Ishikawa (cell line): ENCODE measurements around the gene KRTAP1-1.
A peak's percentile ranks its signal among the peaks of the same experiment; 100 is the strongest.

Source experiments
- CEBPB ChIP-seq: IDR thresholded peaks from 2 replicates; pipeline ENCODE4 v1.6.1; 2012
- CREB1 ChIP-seq: IDR thresholded peaks from 2 replicates; pipeline ENCODE4 v1.6.1; 2012; ENCODE audit warnings: low read depth
- EGR1 ChIP-seq: IDR thresholded peaks from 2 replicates; pipeline ENCODE4 v1.6.1; 2012
- EP300 ChIP-seq: IDR thresholded peaks from 2 replicates; pipeline ENCODE4 v1.6.1; 2012; ENCODE audit warnings: borderline replicate concordance
- FOXM1 ChIP-seq: IDR thresholded peaks from 2 replicates; pipeline ENCODE4 v1.6.1; 2012; ENCODE audit warnings: low read depth, borderline replicate concordance
- NFIC ChIP-seq: IDR thresholded peaks from 2 replicates; pipeline ENCODE4 v1.6.1; 2012
- RAD21 ChIP-seq: IDR thresholded peaks from 2 replicates; pipeline ENCODE4 v1.6.1; 2012; ENCODE audit warnings: low read depth
- TAF1 ChIP-seq: IDR thresholded peaks from 2 replicates; pipeline ENCODE4 v1.6.1; 2012; ENCODE audit warnings: low read depth, mild to moderate bottlenecking
- TCF12 ChIP-seq: IDR thresholded peaks from 2 replicates; pipeline ENCODE4 v1.6.1; 2012; ENCODE audit warnings: low read depth
- TEAD4 ChIP-seq: IDR thresholded peaks from 2 replicates; pipeline ENCODE4 v1.6.1; 2012
- YY1 ChIP-seq: IDR thresholded peaks from 2 replicates; pipeline ENCODE4 v1.6.1; 2012; ENCODE audit warnings: low read depth
- ZBTB7A ChIP-seq: IDR thresholded peaks from 2 replicates; pipeline ENCODE4 v1.6.1; 2012; ENCODE audit warnings: low read depth
- TF ChIP-seq, protein P1 (sequence below): IDR thresholded peaks from 2 replicates; pipeline ENCODE4 v1.6.1; 2012
- TF ChIP-seq, protein P2 (sequence below): IDR thresholded peaks from 2 replicates; pipeline ENCODE4 v1.6.1; 2012
- TF ChIP-seq, protein P3 (sequence below): IDR thresholded peaks from 2 replicates; pipeline ENCODE4 v1.6.1; 2012; ENCODE audit warnings: low read depth, mild to moderate bottlenecking

KRTAP1-1 gene

DNA sequence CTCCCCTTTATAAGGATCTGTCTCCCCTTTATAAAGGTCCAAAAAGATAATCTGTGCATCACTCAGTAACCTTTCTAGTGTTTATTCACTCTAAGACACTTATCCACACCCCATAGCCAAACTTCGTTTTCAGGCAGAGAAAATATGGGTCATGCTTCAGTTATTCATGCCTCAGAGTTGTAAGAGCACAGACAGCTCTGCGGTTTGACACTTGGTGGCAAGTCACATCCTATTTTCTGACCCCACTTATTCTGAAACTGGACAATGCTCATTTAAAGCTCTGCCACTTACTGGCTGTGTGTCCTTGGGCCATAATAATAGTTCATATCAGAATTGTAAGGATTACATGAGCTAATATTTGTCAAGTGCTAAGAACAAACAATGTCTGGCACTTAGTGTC lies 7.9 kb upstream of the KRTAP1-1 start:
- TF ChIP-seq TCF12, result no peak
- no peak for TF ChIP-seq FOXM1
- no peak for TF ChIP-seq EP300
- TF ChIP-seq, protein P1, sequence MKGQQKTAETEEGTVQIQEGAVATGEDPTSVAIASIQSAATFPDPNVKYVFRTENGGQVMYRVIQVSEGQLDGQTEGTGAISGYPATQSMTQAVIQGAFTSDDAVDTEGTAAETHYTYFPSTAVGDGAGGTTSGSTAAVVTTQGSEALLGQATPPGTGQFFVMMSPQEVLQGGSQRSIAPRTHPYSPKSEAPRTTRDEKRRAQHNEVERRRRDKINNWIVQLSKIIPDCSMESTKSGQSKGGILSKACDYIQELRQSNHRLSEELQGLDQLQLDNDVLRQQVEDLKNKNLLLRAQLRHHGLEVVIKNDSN, result no peak
- TF ChIP-seq, protein P2, sequence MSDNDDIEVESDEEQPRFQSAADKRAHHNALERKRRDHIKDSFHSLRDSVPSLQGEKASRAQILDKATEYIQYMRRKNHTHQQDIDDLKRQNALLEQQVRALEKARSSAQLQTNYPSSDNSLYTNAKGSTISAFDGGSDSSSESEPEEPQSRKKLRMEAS, result no peak

DNA sequence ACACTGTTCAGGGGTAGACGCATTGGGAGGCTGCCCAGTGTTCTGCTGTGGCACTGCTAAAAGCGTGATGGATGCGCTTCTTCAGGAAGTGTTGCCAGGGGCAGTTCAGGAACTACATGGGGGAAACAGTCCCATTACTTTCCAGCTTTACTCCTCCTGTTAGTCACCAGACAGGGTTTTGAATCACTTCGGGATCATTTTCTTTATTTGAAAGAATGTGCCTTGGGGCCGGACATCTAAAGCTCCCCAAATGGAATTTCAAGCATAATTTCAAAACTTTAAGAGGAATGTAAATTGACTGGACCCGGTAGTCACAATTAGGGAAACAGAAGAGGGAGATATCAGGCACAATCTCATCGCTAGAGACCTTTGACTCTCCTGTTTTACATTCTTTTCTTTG lies 7.2 kb upstream of the KRTAP1-1 start:
- TF ChIP-seq FOXM1 (no peak), ZBTB7A (no peak), TCF12 (no peak), CEBPB (no peak), CREB1 (no peak), TEAD4 (no peak)
- TF ChIP-seq, protein P3, sequence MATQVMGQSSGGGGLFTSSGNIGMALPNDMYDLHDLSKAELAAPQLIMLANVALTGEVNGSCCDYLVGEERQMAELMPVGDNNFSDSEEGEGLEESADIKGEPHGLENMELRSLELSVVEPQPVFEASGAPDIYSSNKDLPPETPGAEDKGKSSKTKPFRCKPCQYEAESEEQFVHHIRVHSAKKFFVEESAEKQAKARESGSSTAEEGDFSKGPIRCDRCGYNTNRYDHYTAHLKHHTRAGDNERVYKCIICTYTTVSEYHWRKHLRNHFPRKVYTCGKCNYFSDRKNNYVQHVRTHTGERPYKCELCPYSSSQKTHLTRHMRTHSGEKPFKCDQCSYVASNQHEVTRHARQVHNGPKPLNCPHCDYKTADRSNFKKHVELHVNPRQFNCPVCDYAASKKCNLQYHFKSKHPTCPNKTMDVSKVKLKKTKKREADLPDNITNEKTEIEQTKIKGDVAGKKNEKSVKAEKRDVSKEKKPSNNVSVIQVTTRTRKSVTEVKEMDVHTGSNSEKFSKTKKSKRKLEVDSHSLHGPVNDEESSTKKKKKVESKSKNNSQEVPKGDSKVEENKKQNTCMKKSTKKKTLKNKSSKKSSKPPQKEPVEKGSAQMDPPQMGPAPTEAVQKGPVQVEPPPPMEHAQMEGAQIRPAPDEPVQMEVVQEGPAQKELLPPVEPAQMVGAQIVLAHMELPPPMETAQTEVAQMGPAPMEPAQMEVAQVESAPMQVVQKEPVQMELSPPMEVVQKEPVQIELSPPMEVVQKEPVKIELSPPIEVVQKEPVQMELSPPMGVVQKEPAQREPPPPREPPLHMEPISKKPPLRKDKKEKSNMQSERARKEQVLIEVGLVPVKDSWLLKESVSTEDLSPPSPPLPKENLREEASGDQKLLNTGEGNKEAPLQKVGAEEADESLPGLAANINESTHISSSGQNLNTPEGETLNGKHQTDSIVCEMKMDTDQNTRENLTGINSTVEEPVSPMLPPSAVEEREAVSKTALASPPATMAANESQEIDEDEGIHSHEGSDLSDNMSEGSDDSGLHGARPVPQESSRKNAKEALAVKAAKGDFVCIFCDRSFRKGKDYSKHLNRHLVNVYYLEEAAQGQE, result no peak
- TF ChIP-seq, protein P2, result no peak

DNA sequence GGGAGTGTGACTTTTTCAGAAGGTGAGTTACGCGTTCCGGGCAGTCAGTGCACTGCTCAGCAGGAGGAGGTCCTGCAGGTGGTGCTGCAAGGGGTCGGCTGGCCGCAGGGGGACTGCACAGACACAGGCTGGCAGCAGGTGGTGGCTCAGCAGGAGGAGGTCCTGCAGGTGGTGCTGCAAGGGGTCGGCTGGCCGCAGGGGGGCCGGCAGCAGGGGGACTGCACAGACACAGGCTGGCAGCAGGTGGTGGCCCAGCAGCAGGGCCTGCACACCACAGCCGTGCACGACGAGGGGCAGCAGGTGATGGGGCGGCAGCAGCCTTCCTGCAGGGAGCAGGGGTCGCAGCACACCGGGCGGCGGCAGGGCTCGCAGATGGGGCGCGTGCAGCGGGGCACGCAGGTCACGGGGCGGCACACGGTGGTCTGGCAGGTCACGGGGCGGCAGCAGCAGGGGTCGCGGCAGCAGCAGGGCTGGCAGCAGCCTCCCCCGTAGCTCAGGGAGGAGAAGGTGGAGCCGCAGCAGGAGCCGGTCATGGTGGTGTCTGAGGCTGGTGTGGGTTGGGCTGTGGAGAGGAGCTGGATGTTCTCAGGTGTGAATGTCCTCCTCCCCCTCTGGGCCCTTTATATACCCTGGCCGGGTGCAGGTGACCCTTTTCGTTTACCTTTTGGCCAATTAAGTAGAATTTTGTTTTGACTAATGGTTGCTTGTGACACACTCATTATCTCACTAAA lies 5.7 kb upstream of the KRTAP1-1 start, which contains the start of gene KRTAP2-1:
Gene KRTAP2-1 (minus strand): TSS at position 582 of the 731 bp plus-strand sequence. CDS start 49 bp downstream, at position 533.
- peak; percentile 62 for TF ChIP-seq TCF12

DNA sequence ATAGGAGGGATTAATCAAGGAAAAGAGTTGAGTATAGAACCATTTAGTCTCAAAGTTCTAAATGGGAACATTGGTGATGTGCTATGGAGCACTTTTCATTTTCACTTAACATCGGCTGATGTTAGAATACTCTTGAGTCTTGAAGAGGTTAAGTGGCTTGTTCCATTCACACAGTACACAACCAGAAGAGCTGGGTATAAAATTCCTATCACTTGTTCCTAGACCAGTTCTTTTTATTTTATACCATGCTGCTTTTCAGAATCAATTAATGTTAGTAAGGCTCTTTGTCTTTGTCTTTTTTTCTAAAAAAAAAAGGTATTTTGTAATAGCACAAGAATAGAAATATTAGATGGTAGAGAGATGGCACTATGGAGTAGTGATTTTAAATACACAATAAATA lies 1.7 kb upstream of the KRTAP1-1 start:
- TF ChIP-seq TEAD4, result no peak
- no peak for TF ChIP-seq NFIC
- TF ChIP-seq RAD21, result no peak
- no peak for TF ChIP-seq ZBTB7A
- TF ChIP-seq, protein P2, result no peak
- TF ChIP-seq, protein P1, result no peak
- TF ChIP-seq YY1, result no peak
- no peak for TF ChIP-seq TAF1
- TF ChIP-seq EP300, result no peak
- no peak for TF ChIP-seq TCF12
- TF ChIP-seq, protein P3, result no peak
- TF ChIP-seq FOXM1, result no peak
- TF ChIP-seq EGR1, result no peak
- TF ChIP-seq CREB1, result no peak
- TF ChIP-seq CEBPB, result no peak

DNA sequence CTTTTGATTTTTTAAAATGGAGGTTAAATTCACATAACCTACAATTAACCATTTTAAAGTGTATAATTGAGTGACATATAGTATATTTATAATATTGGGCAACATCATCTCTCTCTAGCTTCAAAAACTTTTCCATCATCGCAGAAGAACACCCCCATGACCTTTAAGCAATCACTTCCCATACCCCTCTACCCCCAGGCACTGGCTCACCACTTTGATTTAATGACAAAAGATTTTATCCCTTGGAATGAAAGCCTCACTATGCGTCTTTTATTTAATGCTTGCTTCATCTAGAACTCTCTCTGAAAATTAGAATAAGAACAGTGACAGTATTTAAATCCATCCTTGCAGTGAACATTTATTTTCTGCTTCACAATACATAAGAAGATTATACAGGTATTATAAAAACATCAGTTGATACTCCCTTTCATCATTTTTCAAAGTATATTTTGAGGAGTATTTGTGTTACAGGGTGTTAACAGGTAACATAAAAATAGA lies 3.3 kb downstream of the KRTAP1-1 start:
- TF ChIP-seq TEAD4, result no peak
- TF ChIP-seq EP300, result no peak
- TF ChIP-seq, protein P1, result no peak
- TF ChIP-seq FOXM1, result no peak
- no peak for TF ChIP-seq RAD21
- TF ChIP-seq, protein P3, result no peak
- TF ChIP-seq TCF12, result no peak
- TF ChIP-seq CREB1, result no peak
